Hematopoietic multipotent progenitor cell treated with erythropoietin and hydrocortisone succinate and interleukin-3 and kit ligand, for 17 days (in vitro differentiated cells): Measurements from ENCODE around the gene JARID2.

Source experiments
- DNase-seq: peaks from one replicate; pipeline ENCODE4 v3.0.0-alpha.2; 2015; ENCODE audit warnings: low spot score

JARID2 gene

DNA sequence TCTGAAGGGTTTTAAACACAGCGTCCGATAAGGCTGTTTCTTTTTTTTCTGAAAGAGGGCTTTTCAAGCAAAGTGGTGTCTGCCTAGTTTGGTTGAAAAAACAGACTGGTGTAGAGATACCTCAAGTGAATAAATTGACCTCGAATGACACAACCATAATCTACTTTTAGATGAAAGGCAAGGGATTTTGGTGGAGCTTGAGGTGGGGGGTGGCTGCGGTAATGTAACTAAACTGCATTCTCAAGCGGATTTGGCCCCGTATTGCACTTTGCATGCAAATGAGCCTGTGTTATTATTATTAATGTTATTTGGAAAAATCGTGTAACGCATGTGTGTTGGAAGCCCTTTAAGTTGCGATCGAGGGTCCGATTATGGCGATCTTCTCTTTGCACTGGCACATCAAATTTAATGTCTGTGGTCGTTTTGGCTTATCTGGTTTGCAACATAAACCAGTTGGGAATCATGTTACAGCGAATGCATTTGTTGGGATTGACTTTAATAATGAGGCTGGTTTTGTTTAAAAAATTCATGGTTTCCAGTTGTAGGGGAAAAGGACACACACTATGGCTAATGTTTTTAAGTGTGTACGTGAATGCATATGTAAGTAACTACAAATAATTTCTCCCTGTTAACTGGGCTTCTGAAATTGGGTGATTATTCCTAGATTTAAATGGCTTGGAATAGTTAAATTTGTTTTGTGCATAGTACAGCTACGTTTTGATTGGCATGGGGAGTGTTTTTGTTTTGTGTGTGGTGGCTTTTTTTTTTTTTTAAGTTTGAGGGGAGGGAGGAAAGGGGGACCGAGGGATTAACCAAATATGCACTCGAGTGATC, 1.0 kb downstream of the JARID2 start:
- DNase-seq: peak; percentile 64

GRCh38 chr6:15247500-15248450, 1.9 kb downstream of the JARID2 start:
- peak; percentile 77 for DNase-seq

GRCh38 chr6:15248451-15249370, 2.8 kb downstream of the JARID2 start:
- peak; percentile 99 for DNase-seq

- peak; percentile 44 for DNase-seq
Measured at GRCh38 chr6:15249371-15250019, 3.6 kb downstream of the JARID2 start.

GRCh38 chr6:15250187-15251168, 4.6 kb downstream of the JARID2 start:
- DNase-seq: peak; percentile 27

- peak; percentile 50 for DNase-seq
Measured at GRCh38 chr6:15252195-15252594, 6.3 kb downstream of the JARID2 start.

DNA sequence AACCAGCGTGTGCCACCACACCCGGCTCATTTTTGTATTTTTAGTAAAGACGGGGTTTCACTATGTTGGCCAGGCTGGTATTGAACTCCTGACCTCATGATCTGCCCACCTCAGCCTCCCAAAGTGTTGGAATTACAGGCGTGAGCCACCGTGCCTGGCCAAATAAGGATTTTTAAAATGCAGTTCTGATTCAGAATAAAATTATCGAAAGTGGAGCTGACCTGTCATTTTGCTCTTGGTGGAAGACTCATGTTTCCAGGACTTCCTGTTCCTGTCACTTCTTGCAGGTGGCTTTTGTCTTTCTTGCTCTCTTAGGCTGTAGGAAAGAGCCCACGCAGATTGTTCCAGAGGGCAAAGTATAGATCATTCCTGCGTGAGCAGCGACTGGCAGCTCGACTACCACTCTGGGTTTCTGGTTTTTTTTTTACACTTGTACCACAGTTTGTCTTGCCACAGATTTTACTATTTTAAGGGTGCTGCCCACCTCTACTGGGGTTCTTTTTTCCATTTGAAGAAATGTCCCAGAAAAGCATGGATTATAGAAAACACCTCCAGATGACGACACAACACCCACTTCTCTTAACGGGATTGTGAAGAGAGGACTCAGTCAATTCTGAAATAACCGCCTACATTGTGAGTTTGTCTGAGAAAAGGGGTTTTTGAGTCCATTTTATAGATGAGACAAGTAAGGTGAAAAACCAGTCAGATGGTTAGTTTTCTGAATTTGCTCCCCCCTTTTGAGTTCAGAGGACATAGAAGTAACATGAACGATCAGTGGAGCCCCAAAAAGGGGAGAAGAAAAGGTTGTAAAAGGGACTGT, 7.5 kb downstream of the JARID2 start:
- DNase-seq: no peak

- peak; percentile 65 for DNase-seq
Measured at GRCh38 chr6:15254070-15254975, 8.5 kb downstream of the JARID2 start.

DNA sequence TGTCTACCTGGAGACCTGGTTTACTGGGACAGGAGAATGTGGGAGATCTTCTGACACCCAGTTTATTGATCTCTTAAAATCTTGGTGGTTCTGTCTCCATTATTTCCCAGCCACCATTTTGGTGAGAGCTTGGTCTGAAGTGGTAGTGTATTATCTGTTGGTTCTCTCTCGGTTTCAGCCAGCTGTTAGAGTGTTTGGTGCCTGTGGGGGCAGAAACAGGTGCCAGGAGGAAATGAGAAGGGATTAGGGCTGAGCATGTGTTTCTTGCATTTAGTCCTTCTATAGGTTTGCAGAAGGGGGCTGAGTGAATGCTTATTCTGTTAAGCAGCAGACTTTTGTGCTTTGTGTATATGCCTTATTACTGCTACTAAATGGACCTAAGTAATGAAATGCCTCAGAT, 9.6 kb downstream of the JARID2 start:
- no peak for DNase-seq

GRCh38 chr6:15255909-15256395, 10.1 kb downstream of the JARID2 start:
- no peak for DNase-seq

GRCh38 chr6:15256538-15257271, 10.8 kb downstream of the JARID2 start:
- no peak for DNase-seq

DNA sequence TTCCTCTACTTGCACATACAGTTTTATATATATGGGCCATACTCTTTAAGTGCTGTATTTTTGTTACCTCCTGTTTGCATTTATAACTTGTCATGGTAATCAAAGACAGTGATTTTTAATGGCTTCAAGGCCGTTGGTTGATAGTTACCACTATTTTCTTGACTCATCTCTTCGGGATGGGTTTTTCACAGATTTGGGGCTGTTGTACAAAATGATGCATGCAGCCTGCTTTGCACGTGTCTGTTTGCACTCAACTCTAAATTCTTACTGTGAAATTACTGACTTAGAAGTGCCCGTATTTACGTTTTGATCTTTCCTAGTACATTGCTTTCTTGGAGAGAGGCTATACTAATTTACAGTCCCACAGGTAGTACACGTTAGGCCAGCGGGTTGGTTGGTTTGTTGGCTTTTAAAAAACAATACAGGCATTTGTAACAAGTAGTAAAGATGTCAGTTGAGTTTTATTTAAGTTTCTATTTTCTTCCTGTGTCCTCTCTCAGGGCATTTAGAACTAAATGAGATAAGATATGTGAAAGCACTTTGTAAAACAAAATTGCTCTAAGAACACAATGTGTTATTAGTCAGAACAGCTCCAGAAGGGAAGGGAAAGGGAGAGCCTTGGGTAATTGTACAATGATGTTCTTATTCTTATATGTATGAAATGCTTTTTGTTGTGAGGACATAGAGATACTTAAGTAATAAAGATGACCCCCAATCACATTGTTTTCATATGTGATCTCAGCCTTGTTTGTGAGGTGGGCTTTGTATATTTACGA, 11.7 kb downstream of the JARID2 start:
- DNase-seq: no peak

- DNase-seq: no peak
Measured at GRCh38 chr6:15259766-15260098, 13.9 kb downstream of the JARID2 start.

- DNase-seq: no peak
Measured at GRCh38 chr6:15260099-15260821, 14.4 kb downstream of the JARID2 start.

DNA sequence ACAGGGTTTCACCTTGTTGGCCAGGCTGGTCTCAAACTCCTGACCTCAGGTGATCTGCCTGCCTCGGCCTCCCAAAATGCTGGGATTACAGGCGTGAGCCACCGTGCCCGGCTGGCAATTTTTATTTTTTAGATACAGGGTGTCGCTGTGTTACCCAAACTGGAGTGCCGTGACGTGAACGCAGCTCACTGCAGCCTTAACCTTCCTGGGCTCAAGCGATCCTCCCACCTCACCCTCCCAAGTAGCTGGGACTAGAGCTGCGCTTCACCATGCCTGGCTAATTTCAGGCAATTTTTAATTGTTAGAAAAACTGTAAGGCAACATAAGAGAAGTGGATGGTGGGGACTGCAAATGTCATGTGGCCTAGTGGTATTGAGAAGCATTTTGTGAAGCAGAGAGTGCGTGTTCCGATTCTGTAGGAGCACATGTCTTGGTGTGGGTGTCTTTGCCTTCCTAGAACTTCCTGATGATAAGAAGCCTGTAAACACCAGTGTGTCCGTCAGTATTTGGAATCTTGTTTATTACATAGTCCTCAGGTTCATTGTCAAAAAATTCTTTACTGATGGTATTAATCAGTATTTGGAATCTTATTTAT, 18.0 kb downstream of the JARID2 start:
- DNase-seq: no peak
